Jurkat, Clone E6-1 (cell line): ENCODE data around the gene TAGLN3.
A peak's percentile ranks its signal among the peaks of the same experiment; 100 is the strongest.

ENCODE experiments used
- DNase-seq: peaks from one replicate; pipeline ENCODE4 v3.0.0-alpha.2; 2011; ENCODE audit warnings: low read depth, low spot score
- H3K4me3 ChIP-seq: 2 replicates; pipeline ENCODE4 v1.5.1; 2011; ENCODE audit warnings: mild to moderate bottlenecking, low read length, control low read depth, moderate library complexity

The TAGLN3 gene

GRCh38 chr3:111972891-111973290 lies 25.8 kb upstream of the TAGLN3 start:
- H3K4me3 ChIP-seq: no peak overlapping the region
- DNase-seq: no peak

GRCh38 chr3:111975131-111975530 lies 23.6 kb upstream of the TAGLN3 start:
- no peak overlapping the region for H3K4me3 ChIP-seq
- no peak for DNase-seq

- no peak overlapping the region for H3K4me3 ChIP-seq
- no peak for DNase-seq
Observed at GRCh38 chr3:111976254-111976653, 22.5 kb upstream of the TAGLN3 start.

GRCh38 chr3:111978583-111979433 lies 19.9 kb upstream of the TAGLN3 start, which contains the start of gene ABHD10:
ABHD10 (plus strand) TSS chr3:111979026; CDS start chr3:111979062, 36 bp downstream.
- DNase-seq: peak; percentile 98

GRCh38 chr3:111979434-111980038 lies 19.2 kb upstream of the TAGLN3 start:
- peak overlapping the region; percentile 88 for H3K4me3 ChIP-seq
- DNase-seq: peak; percentile 15

More at GRCh38 chr3:111978583-111979433, 19.9 kb upstream of the TAGLN3 start, which contains the start of gene ABHD10:
- H3K4me3 ChIP-seq: peak within 1 kb of the TSS; percentile 88

GRCh38 chr3:111980716-111981456 lies 17.8 kb upstream of the TAGLN3 start:
- no peak overlapping the region for H3K4me3 ChIP-seq

GRCh38 chr3:111981457-111981763 lies 17.3 kb upstream of the TAGLN3 start:
- no peak for DNase-seq
- no peak overlapping the region for H3K4me3 ChIP-seq

More at GRCh38 chr3:111980716-111981456, 17.8 kb upstream of the TAGLN3 start:
- DNase-seq: no peak

GRCh38 chr3:111984636-111985298 lies 14.0 kb upstream of the TAGLN3 start:
- no peak overlapping the region for H3K4me3 ChIP-seq
- no peak for DNase-seq

GRCh38 chr3:111986800-111987199 lies 11.9 kb upstream of the TAGLN3 start:
- H3K4me3 ChIP-seq: no peak overlapping the region
- no peak for DNase-seq

GRCh38 chr3:111989061-111989678 lies 9.6 kb upstream of the TAGLN3 start:
- DNase-seq: peak; percentile 37

GRCh38 chr3:111993038-111993437 lies 5.7 kb upstream of the TAGLN3 start:
- DNase-seq: no peak
- no peak overlapping the region for H3K4me3 ChIP-seq

More at GRCh38 chr3:111989061-111989678, 9.6 kb upstream of the TAGLN3 start:
- H3K4me3 ChIP-seq: no peak overlapping the region

- no peak for DNase-seq
Observed at GRCh38 chr3:111999484-112000324, 982 bp downstream of the TAGLN3 start.

GRCh38 chr3:112000367-112000771 lies 1.6 kb downstream of the TAGLN3 start:
- no peak overlapping the region for H3K4me3 ChIP-seq
- no peak for DNase-seq

More at GRCh38 chr3:111999484-112000324, 982 bp downstream of the TAGLN3 start:
- H3K4me3 ChIP-seq: no peak overlapping the region

GRCh38 chr3:112000966-112001365 lies 2.2 kb downstream of the TAGLN3 start:
- DNase-seq: no peak
- H3K4me3 ChIP-seq: no peak overlapping the region

- no peak overlapping the region for H3K4me3 ChIP-seq
- DNase-seq: no peak
Observed at GRCh38 chr3:112001526-112001925, 2.8 kb downstream of the TAGLN3 start.

- H3K4me3 ChIP-seq: no peak overlapping the region
- DNase-seq: no peak
Observed at GRCh38 chr3:112002096-112002971, 3.6 kb downstream of the TAGLN3 start.
